ENCODE measurements around the gene TBC1D14. TPM values are rescaled to one million over a fixed set of nuclear protein-coding genes. Genes with fewer than 3 reads are reported as not detected.

TBC1D14 gene
- total and polyA plus RNA-seq, 5 experiments from 2014 or later: 34.8 to 78.2 (median 47.0) TPM

GRCh38 chr4:6913350-6913905 lies 3.8 kb downstream of the TBC1D14 start:
- Mint-ChIP-seq H3K36me3 (no peaks in the 10 kb centered on the region), H3K27ac (peak overlapping the region in 3 of 10 donors; percentile 31 to 74 (median 36)), H3K4me3 (peak overlapping the region in 2 of 10 donors; percentile 30 to 41), H3K27me3 (no peaks in the 10 kb centered on the region), H3K9me3 (no peaks in the 10 kb centered on the region), H3K4me1 (peaks cover 42 to 81% (median 80%) of the 10 kb centered on the region in 4 donors)
- ATAC-seq: no peak
- no peak for DNase-seq
- POLR2A ChIA-PET: interaction anchor here (0.7 to 6.1 kb wide), 7 partner anchors 9 to 198 kb away, joined by 3 to 66 read pairs (median 4); partner anchors contain the start of gene BLOC1S4

- DNase-seq: no peak
- Mint-ChIP-seq H3K4me1 (peaks cover 41 to 81% (median 80%) of the 10 kb centered on the region in 4 donors), H3K4me3 (no peak overlapping the region), H3K9me3 (no peaks in the 10 kb centered on the region), H3K27ac (peak overlapping the region in 9 of 10 donors; percentile 4 to 62 (median 45)), H3K36me3 (no peaks in the 10 kb centered on the region), H3K27me3 (no peaks in the 10 kb centered on the region)
- POLR2A ChIA-PET: interaction anchor here (0.8 to 6.1 kb wide), 8 partner anchors 9 to 198 kb away, joined by 3 to 58 read pairs (median 4); partner anchors contain the start of genes BLOC1S4, GRPEL1 and TADA2B
- no peak for ATAC-seq
These were observed 4.8 kb downstream of the TBC1D14 start for GRCh38 chr4:6914448-6914847.

DNA sequence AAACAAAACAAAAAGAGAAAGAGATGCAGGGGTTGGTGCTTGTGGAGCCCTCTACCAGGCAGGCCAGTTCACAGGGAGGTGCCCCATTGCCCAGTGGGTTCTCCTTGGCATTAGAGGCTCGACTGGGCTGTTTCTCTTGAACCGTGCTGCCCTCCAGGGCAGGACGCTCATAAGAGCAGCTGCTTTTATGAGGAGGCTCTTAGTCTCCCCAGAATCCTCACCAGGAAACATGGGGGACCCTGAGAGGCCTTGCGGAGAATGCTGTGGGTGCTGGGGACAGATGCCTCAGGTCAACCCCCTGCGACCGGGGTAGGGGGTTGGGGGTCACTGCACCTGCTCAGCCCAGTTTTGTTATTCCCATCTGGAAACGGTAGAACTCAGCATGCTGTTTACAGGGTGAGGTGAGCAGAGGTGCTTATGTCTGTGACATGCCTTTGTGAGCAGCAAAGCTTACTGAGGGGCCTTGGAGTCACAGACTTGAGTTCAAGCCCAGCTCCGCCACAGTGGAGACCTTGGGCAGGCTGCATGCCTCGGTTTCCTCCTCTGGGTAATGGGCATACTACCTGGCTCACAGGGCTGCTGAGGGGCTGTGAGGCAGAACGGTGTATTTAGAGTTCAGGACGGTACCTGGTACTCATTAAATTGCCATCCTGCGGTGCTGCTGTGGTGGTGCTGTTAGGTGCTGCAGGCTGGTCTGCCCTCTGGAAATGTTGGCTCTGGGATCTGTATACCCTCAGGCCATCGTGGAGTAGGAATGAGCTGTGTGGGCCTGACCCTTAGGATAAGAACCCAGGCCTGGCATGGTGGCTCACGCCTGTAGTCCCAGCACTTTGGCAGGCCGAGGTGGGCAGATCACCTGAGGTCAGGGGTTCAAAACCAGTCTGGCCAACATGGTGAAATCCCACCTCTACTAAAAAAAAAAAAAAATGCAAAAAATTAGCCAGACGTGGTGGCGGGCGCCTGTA lies 5.7 kb downstream of the TBC1D14 start:
- DNase-seq: no peak
- Mint-ChIP-seq H3K9me3 (no peaks in the 10 kb centered on the region), H3K27me3 (no peaks in the 10 kb centered on the region), H3K4me1 (peaks cover 45 to 85% (median 84%) of the 10 kb centered on the region in 4 donors), H3K4me3 (peak overlapping the region in 2 of 10 donors; percentile 39 to 70), H3K27ac (peak overlapping the region in 9 of 10 donors; percentile 22 to 90 (median 56)), H3K36me3 (no peaks in the 10 kb centered on the region)
- POLR2A ChIA-PET: interaction anchor here (0.5 to 1.7 kb wide), 8 partner anchors 12 to 199 kb away, joined by 3 to 10 read pairs (median 3); partner anchors contain the start of genes BLOC1S4, GRPEL1 and TADA2B
- ATAC-seq: no peak

DNA sequence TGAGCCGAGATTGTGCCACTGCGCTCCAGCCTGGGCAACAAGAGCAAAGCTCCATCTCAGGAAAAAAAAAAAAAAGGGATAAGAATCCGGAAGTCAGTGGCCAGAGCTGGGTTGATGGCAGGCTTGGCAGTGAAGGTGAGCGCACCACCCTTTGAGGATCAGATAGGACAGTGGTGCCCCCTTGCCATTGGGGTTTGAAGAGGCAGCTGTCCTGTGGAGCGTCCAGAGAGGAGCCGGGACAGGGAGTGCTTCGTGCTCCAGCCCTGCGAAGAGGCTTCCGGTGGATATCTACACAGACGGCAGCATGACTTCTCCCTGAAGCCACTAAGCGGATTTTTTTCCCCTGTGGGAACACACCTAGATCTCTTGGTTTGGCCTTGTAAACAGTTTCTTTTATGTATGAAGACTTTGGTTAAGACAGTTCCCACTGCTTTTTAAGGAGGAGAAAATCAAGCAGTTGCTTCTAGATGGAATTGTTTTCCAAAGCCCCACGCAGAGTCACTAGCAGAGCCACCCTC lies 6.5 kb downstream of the TBC1D14 start:
- DNase-seq (no peak), ATAC-seq (no peak)
- no peaks in the 10 kb centered on the region for H3K27me3 Mint-ChIP-seq
- no peaks in the 10 kb centered on the region for H3K9me3 Mint-ChIP-seq
- H3K4me1 Mint-ChIP-seq: peaks cover 43 to 85% (median 84%) of the 10 kb centered on the region in 4 donors
- POLR2A ChIA-PET: interaction anchor here (0.6 to 1.7 kb wide), 5 partner anchors 9 to 146 kb away, joined by 3 to 10 read pairs (median 3); no protein-coding TSS in a partner anchor
- peak overlapping the region; percentile 90 to 98 (median 96) for H3K27ac Mint-ChIP-seq
- H3K36me3 Mint-ChIP-seq: no peaks in the 10 kb centered on the region
- peak overlapping the region; percentile 4 to 85 (median 71) for H3K4me3 Mint-ChIP-seq

- Mint-ChIP-seq H3K27me3 (no peaks in the 10 kb centered on the region), H3K4me3 (peak overlapping the region; percentile 34 to 85 (median 72)), H3K27ac (peak overlapping the region; percentile 90 to 98 (median 96)), H3K36me3 (peaks cover 0 to 1% (median 0%) of the 10 kb centered on the region in 3 donors), H3K9me3 (no peaks in the 10 kb centered on the region), H3K4me1 (peaks cover 40 to 83% (median 80%) of the 10 kb centered on the region in 4 donors)
- POLR2A ChIA-PET: interaction anchor here (0.6 to 3.0 kb wide), 11 partner anchors 8 to 70 kb away, joined by 3 to 31 read pairs (median 8); partner anchors contain the start of gene TBC1D14
- DNase-seq (peak in 3 of 10 donors; percentile 14 to 68 (median 52)), ATAC-seq (peak; percentile 46 to 66)
These were observed 7.2 kb downstream of the TBC1D14 start for GRCh38 chr4:6916587-6917460.

DNA sequence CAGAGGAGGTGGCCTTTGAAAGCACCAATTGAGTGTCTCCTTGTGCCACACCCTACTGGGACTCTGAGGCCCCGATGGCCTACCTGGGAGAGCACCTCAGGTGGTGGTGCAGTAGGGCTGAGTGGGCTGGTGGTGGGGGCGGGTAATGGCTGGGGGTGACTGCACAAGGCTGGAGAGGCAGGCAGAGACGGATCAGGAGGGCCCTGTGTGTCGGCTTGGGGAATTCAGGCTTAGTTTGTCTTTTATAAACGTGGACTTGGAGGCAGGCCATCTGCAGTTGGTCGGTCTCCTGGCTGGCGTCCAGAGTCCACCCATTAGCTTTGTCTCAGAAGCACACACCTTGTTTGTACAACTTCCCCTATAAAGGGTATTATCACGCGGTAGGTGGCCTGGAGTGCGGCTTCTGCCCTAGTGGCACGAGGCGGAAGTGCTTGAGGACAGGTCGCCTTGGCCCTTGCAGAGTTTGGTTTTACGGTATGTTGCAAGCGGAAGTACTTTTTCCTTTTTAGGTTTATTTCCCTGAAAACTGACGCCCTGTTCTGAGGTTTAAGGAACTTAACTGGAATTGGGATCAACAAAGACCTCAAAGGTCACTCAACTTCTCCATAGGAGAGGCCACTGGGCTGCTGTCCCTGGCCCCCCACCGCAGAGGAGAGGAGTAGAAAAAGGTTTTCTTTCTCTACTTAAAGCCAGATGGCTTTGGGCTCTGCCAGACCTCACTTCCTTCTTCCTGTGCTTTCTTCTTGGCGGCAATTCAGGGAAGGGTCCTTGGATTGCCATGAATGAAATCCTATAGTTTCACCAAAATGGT lies 8.0 kb downstream of the TBC1D14 start:
- H3K9me3 Mint-ChIP-seq: no peaks in the 10 kb centered on the region
- POLR2A ChIA-PET: interaction anchor here (0.9 to 3.0 kb wide), 13 partner anchors 7 to 274 kb away, joined by 3 to 31 read pairs (median 4); partner anchors contain the start of genes GRPEL1 and TBC1D14
- H3K36me3 Mint-ChIP-seq: peaks cover 0 to 2% (median 0%) of the 10 kb centered on the region in 3 donors
- ATAC-seq (peak; percentile 62 to 65), DNase-seq (peak in 6 of 10 donors; percentile 11 to 40 (median 33))
- H3K27me3 Mint-ChIP-seq: no peaks in the 10 kb centered on the region
- H3K4me3 Mint-ChIP-seq: peak overlapping the region; percentile 34 to 85 (median 73)
- peak overlapping the region; percentile 90 to 98 (median 96) for H3K27ac Mint-ChIP-seq
- H3K4me1 Mint-ChIP-seq: peaks cover 39 to 86% (median 82%) of the 10 kb centered on the region in 4 donors

GRCh38 chr4:6918338-6918737 lies 8.7 kb downstream of the TBC1D14 start:
- Mint-ChIP-seq H3K4me1 (peaks cover 37 to 84% (median 77%) of the 10 kb centered on the region in 4 donors), H3K27ac (peak overlapping the region; percentile 90 to 98 (median 96)), H3K9me3 (no peaks in the 10 kb centered on the region), H3K4me3 (peak overlapping the region; percentile 34 to 85 (median 73)), H3K36me3 (peaks cover 0 to 5% (median 3%) of the 10 kb centered on the region in 3 donors), H3K27me3 (no peaks in the 10 kb centered on the region)
- peak; percentile 70 to 76 for ATAC-seq
- DNase-seq: peak in 4 of 10 donors; percentile 12 to 60 (median 54)
- POLR2A ChIA-PET: interaction anchor here (0.6 to 3.0 kb wide), 12 partner anchors 9 to 275 kb away, joined by 3 to 31 read pairs (median 4); partner anchors contain the start of genes GRPEL1 and TBC1D14

DNA sequence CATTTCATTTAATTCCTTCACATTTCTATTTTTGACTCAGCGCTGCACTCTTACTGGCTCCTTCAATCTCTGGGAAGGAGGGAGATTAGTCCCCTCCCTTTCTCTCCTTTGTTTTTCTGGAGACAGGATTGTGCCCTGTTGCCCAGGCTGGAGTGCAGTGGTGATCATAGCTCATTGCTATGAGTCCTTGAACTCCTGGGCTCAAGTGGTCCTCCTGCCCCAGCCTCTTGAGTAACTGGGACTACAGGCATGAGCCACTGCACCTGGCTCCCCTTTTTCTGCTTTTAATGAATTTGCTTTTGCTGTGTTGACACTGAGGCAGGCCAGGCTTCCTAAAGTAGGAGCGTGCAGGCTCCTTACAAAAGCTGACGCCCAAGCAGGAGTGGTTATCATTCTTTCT lies 10.5 kb downstream of the TBC1D14 start:
- Mint-ChIP-seq H3K4me3 (peak overlapping the region in 5 of 10 donors; percentile 18 to 49 (median 24)), H3K27me3 (no peaks in the 10 kb centered on the region), H3K9me3 (no peaks in the 10 kb centered on the region), H3K36me3 (peaks cover 0 to 23% (median 19%) of the 10 kb centered on the region in 3 donors), H3K27ac (peak overlapping the region; percentile 60 to 92 (median 88)), H3K4me1 (peaks cover 42 to 83% (median 78%) of the 10 kb centered on the region in 4 donors)
- no peak for ATAC-seq
- POLR2A ChIA-PET: interaction anchor here (0.6 to 1.2 kb wide), 3 partner anchors 9 to 293 kb away, joined by 3 read pairs; no protein-coding TSS in a partner anchor
- no peak for DNase-seq

- H3K9me3 Mint-ChIP-seq: no peaks in the 10 kb centered on the region
- peaks cover 0 to 30% (median 25%) of the 10 kb centered on the region in 3 donors for H3K36me3 Mint-ChIP-seq
- H3K27ac Mint-ChIP-seq: no peak overlapping the region
- no peaks in the 10 kb centered on the region for H3K27me3 Mint-ChIP-seq
- POLR2A ChIA-PET: interaction anchor here (0.9 to 1.8 kb wide), 4 partner anchors 10 to 14 kb away, joined by 3 to 7 read pairs (median 3); partner anchors contain the start of gene TBC1D14
- ATAC-seq: no peak
- no peak for DNase-seq
- peaks cover 49 to 83% (median 79%) of the 10 kb centered on the region in 4 donors for H3K4me1 Mint-ChIP-seq
- peak overlapping the region in 1 of 10 donors; percentile 9 for H3K4me3 Mint-ChIP-seq
These were observed 13.9 kb downstream of the TBC1D14 start for GRCh38 chr4:6923507-6923906.

DNA sequence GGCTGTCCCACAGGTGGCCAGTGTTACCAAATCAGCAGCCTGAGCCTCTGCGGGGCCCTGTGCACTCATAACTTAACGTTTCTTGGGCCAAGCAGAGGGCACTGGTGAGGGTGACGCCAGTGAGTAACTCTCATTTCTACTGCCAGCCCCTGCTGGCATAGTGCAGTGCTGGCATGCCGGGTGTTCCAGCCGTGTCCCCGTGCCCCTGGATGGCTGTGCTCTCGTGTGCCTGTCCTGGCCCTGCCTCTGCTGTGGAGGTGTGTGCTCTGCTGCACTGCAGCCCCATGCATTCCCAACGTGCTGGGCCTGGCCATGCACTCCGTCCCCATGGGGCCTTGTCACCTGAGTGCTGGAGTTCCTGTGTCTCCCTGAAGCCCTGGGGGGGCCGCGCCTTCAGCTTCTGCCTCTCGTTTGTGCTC lies 14.7 kb downstream of the TBC1D14 start:
- POLR2A ChIA-PET: interaction anchor here (0.9 to 1.8 kb wide), 4 partner anchors 7 to 15 kb away, joined by 3 to 7 read pairs (median 3); partner anchors contain the start of gene TBC1D14
- no peaks in the 10 kb centered on the region for H3K9me3 Mint-ChIP-seq
- H3K27ac Mint-ChIP-seq: peak overlapping the region in 3 of 10 donors; percentile 33 to 93 (median 86)
- H3K36me3 Mint-ChIP-seq: peaks cover 0 to 30% (median 27%) of the 10 kb centered on the region in 3 donors
- no peaks in the 10 kb centered on the region for H3K27me3 Mint-ChIP-seq
- H3K4me3 Mint-ChIP-seq: peak overlapping the region in 4 of 10 donors; percentile 33 to 86 (median 64)
- peaks cover 52 to 86% (median 82%) of the 10 kb centered on the region in 4 donors for H3K4me1 Mint-ChIP-seq
- DNase-seq (no peak), ATAC-seq (no peak)

Data from naive thymus-derived CD8-positive, alpha-beta T cell (primary cell).